IPS-18c (cell line): ENCODE results near the gene ADGRL3.
"Not testable (repeated sequence)": the region's sequence is repeated elsewhere in the genome, so short reads cannot be mapped to it uniquely, and the experiment has no call there.

Experiments used
- H3K4me3 ChIP-seq: 2 replicates; pipeline ENCODE4 v1.7.0; 2013; ENCODE audit warnings: low read depth, mild to moderate bottlenecking, low read length, moderate library complexity; ENCODE audit not compliant: insufficient read depth
- H3K9me3 ChIP-seq: one replicate; pipeline ENCODE4 v1.6.1; 2013; ENCODE audit warnings: mild to moderate bottlenecking, low read length, moderate library complexity; ENCODE audit not compliant: control insufficient read depth, insufficient read depth

The ADGRL3 gene

GRCh38 chr4:61201961-61202637, 2.0 kb downstream of the ADGRL3 start:
- Histone ChIP-seq H3K4me3 (peak overlapping the region; percentile 81), H3K9me3 (peaks cover 3% of the 10 kb centered on the region)

GRCh38 chr4:61202638-61203435, 2.7 kb downstream of the ADGRL3 start:
- Histone ChIP-seq H3K9me3 (peaks cover 3% of the 10 kb centered on the region), H3K4me3 (peak overlapping the region; percentile 81)

DNA sequence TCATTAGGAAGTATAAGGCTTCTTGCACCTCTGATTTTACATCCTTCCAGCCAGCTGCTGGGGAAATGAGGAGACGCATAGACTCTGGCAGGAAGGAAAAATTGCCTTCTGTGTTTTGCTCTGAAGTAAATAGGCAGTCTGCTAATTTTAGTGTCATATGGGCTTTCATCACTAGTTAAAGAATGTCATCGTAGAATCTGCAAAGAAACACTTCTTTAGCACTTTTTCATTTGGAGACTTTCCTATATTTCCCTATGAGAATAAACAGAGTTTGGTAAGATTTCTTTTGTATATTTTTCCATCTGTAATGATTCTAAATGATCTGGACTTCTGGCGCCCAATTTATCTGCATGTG, 3.3 kb downstream of the ADGRL3 start:
- H3K9me3 ChIP-seq: peaks cover 3% of the 10 kb centered on the region
- H3K4me3 ChIP-seq: peak overlapping the region; percentile 81; the same call in 1 of the 2 replicates

- Histone ChIP-seq H3K9me3 (peaks cover 3% of the 10 kb centered on the region), H3K4me3 (no peak overlapping the region)
Observed at GRCh38 chr4:61204353-61205060, 4.4 kb downstream of the ADGRL3 start.

DNA sequence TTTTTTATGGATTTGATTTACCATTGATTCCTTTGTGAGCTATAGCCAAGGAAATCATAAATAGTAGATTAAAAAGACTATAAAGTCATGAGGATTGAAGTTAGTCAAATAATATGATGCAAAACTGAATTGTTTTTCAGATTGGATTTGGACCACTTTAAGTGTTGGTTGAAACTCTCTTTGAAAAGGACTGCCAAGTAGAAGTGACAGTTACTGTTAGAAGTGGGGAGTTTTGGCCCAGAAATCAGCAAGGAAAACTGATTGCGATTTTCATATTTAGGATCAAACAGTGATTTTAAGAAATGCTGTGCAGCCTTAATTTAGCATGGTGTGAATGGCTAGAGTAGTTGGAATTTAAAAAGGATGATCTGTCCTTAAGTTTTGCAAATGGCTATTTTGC, 4.9 kb downstream of the ADGRL3 start:
- H3K4me3 ChIP-seq: no peak overlapping the region

DNA sequence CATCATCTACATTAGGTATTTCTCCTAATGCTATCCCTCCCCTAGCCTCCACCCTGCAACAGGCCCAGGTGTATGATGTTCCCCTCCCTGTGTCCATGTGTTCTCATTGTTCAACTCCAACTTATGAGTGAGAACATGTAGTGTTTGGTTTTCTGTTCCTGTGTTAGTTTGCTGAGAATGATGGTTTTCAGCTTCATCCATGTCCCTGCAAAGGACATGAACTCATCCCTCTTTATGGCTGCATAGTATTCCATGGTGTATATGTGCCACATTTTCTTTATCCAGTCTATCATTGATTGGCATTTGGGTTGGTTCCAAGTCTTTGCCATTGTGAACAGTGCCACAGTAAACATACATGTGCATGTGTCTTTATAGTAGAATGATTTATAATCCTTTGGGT, 7.0 kb downstream of the ADGRL3 start:
- H3K9me3 ChIP-seq, H3K4me3 ChIP-seq: not testable (repeated sequence)

More for the DNA sequence above, 4.9 kb downstream of the ADGRL3 start:
- peaks cover 3% of the 10 kb centered on the region for H3K9me3 ChIP-seq

- no peaks in the 10 kb centered on the region for H3K9me3 ChIP-seq
- H3K4me3 ChIP-seq: no peak overlapping the region
Observed at GRCh38 chr4:61210186-61210939, 10.2 kb downstream of the ADGRL3 start.

- no peak overlapping the region for H3K4me3 ChIP-seq
- no peaks in the 10 kb centered on the region for H3K9me3 ChIP-seq
Observed at GRCh38 chr4:61211781-61212180, 11.7 kb downstream of the ADGRL3 start.

DNA sequence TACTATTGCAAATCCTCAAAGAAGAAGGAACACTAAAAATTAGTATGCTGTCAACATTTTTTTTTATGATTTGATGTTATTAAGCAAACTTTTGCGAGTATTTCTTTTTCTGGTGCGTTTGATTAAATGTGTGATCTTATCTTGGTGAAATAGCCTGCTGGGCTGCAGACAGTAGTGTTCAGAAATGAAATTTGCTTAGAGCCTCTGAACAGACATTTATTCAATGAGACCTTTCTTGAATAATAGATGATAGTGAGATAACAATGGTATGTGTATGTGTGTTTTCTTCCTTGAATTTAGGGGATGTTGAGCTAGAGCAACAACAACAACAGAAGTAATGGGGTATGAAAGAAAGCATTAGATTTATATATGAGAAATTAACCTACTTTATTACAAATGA, 12.7 kb downstream of the ADGRL3 start:
- Histone ChIP-seq H3K4me3 (no peak overlapping the region), H3K9me3 (no peaks in the 10 kb centered on the region)

DNA sequence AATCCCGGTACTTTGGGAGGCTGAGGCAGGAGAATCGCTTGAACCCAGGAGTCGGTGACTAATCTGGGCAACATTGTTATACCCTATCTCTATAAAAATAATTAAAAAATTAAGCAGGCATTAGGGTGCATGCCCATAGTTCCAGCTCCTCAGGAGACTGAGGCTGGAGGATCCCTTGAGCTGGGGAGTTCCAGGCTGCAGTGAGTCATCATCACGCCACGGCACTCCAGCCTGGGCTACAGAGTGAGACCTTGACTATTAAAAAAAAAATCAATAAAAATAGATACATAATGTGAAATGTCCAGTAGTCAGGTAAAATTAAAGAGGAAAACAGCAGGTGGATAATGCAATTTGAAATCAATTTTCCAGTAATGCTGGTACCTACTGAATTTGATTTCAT, 14.6 kb downstream of the ADGRL3 start:
- Histone ChIP-seq H3K4me3 (no peak overlapping the region), H3K9me3 (no peaks in the 10 kb centered on the region)

DNA sequence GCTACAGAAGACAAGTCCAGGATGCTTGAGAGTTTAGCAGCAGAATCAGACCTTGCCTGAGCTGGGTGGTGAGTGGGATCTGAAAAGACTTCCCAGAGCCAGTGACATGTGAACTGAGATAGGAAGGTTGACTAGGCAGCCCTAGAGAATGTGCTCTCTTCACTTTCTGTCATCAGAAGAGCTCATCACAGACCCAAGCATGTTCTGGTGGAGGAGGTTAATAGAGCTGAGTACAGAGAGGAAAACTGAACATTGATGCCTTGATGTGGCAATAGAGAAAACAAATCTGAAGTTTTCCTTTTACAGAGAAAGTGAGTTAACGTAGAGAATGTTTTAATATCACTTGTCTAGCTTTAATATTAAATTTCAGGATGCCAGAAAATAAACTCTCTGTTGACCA, 17.1 kb downstream of the ADGRL3 start:
- H3K9me3 ChIP-seq: no peaks in the 10 kb centered on the region
- H3K4me3 ChIP-seq: no peak overlapping the region

DNA sequence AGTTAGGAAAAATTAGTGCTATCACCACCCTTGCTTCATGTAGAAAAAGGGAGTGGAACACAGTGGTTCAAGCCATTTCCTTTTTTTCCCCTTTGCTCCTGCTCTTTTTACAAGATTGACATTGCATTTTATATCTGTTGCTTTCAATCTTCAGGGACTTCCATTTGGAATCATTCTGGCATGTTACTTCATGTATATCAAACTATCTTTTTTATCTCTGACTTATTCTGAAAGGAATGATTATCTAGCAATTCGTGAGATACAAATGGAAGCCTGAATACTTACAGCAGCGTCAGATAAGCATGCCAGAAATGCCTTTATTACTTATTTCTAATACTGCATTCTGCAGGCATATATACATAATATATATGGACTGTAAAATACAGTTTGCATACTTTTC, 20.4 kb downstream of the ADGRL3 start:
- no peaks in the 10 kb centered on the region for H3K9me3 ChIP-seq
- H3K4me3 ChIP-seq: no peak overlapping the region

DNA sequence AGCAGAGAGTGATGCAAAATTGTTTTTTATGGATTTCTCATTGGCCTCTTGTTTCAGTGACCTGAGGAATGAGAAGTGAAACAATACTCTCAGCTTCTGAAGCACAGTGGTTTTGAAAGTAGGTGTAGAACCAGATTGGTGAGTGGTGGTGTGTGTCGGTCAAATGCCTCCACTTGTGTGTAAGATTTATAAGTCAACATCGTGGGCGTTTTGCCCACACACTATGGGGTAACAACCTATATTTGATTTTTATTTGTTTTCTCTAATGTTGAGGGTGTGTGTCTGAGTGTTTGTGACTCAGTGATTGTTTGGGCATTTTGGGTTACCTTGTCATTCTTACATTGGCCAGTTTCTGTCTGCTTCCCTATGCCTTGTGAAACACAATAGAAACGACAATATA, 23.3 kb downstream of the ADGRL3 start:
- peaks cover 2% of the 10 kb centered on the region for H3K9me3 ChIP-seq
- H3K4me3 ChIP-seq: no peak overlapping the region

DNA sequence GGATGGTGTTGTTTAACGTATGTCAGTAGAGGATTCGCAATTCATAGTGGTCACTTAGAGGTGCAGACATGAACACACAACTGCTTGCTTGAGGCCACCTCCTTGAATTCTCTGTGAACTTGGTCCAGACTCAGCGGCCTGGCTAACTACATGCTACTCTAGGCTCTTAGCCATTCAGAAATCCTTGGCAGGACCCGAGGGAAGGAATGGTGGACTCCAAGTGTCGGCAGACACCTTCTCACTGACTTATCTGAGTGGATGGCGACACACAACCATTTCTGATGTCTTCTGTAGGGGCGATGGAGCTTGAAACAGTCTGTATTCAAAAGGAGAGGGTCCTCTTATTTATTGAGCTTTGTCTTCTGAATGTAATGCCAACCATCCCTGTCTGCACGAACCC, 24.4 kb downstream of the ADGRL3 start:
- peaks cover 2% of the 10 kb centered on the region for H3K9me3 ChIP-seq
- no peak overlapping the region for H3K4me3 ChIP-seq

- Histone ChIP-seq H3K9me3 (peaks cover 2% of the 10 kb centered on the region), H3K4me3 (no peak overlapping the region)
Observed at GRCh38 chr4:61225656-61226055, 25.5 kb downstream of the ADGRL3 start.

GRCh38 chr4:61231421-61231820, 31.3 kb downstream of the ADGRL3 start:
- H3K9me3 ChIP-seq: peaks cover 2% of the 10 kb centered on the region
- H3K4me3 ChIP-seq: no peak overlapping the region

- H3K4me3 ChIP-seq: no peak overlapping the region
- no peaks in the 10 kb centered on the region for H3K9me3 ChIP-seq
Observed at GRCh38 chr4:61239250-61239649, 39.1 kb downstream of the ADGRL3 start.
